ENCODE results near the gene SVOP. TPM values are rescaled to one million over a fixed set of nuclear protein-coding genes. Genes with fewer than 3 reads are reported as not detected.

The SVOP gene
- total and polyA plus RNA-seq, 2 donors from 2014 or later = 0.04 TPM; not detected in 1

- no peak for TF ChIP-seq CTCF (IDR thresholded peaks at IDR 0.05; ENCODE audit: borderline replicate concordance, extremely low read depth, insufficient read depth)
Observed at GRCh38 chr12:108862588-108862959, 158.3 kb downstream of the SVOP start.

GRCh38 chr12:108861878-108862587, 158.8 kb downstream of the SVOP start:
- H3K27me3 ChIP-seq (ENCODE audit: control insufficient read depth, insufficient read depth, low read length) = no peaks in the 10 kb centered on the region
- no peak overlapping the region for H3K9ac ChIP-seq (ENCODE audit: low read length in 3 of 3)
- no peak for TF ChIP-seq CTCF (IDR thresholded peaks at IDR 0.05; ENCODE audit: borderline replicate concordance, extremely low read depth, insufficient read depth)
- peaks cover 0 to 8% (median 0%) of the 10 kb centered on the region in 3 donors for H3K4me1 ChIP-seq (ENCODE audit: control insufficient read depth in 2 of 3, insufficient read depth in 2 of 3, low read depth in 1 of 3, low read length in 3 of 3)
- H3K36me3 ChIP-seq (ENCODE audit: control insufficient read depth in 2 of 3, insufficient read depth in 3 of 3, low read length in 3 of 3) = no peaks in the 10 kb centered on the region
- FAIRE-seq (no peak), DNase-seq (no peak)
- H3K9me3 ChIP-seq (ENCODE audit: control insufficient read depth in 2 of 3, insufficient read depth in 1 of 3, low read length in 3 of 3) = no peaks in the 10 kb centered on the region
- no peak overlapping the region for H3K27ac ChIP-seq (ENCODE audit: low read depth in 2 of 2, low read length in 2 of 2)
- intact Hi-C loops (cut with DNase I) = no loop called here
- H3K4me3 ChIP-seq (ENCODE audit: low read length in 3 of 3) = no peak overlapping the region

More at GRCh38 chr12:108862588-108862959, 158.3 kb downstream of the SVOP start:
- H3K36me3 ChIP-seq (ENCODE audit: control insufficient read depth in 2 of 3, insufficient read depth in 3 of 3, low read length in 3 of 3) = no peaks in the 10 kb centered on the region
- DNase-seq = no peak
- H3K4me1 ChIP-seq (ENCODE audit: control insufficient read depth in 2 of 3, insufficient read depth in 2 of 3, low read depth in 1 of 3, low read length in 3 of 3) = peaks cover 0 to 8% (median 0%) of the 10 kb centered on the region in 3 donors
- H3K4me3 ChIP-seq (ENCODE audit: low read length in 3 of 3) = no peak overlapping the region
- FAIRE-seq = no peak
- H3K9ac ChIP-seq (ENCODE audit: low read length in 3 of 3) = no peak overlapping the region
- no peak overlapping the region for H3K27ac ChIP-seq (ENCODE audit: low read depth in 2 of 2, low read length in 2 of 2)
- H3K27me3 ChIP-seq (ENCODE audit: control insufficient read depth, insufficient read depth, low read length) = no peaks in the 10 kb centered on the region
- no peaks in the 10 kb centered on the region for H3K9me3 ChIP-seq (ENCODE audit: control insufficient read depth in 2 of 3, insufficient read depth in 1 of 3, low read length in 3 of 3)
- intact Hi-C loops (cut with DNase I) = no loop called here

- Histone ChIP-seq H3K27ac (ENCODE audit: low read depth in 2 of 2, low read length in 2 of 2) (no peak overlapping the region), H3K36me3 (ENCODE audit: control insufficient read depth in 2 of 3, insufficient read depth in 3 of 3, low read length in 3 of 3) (no peaks in the 10 kb centered on the region), H3K9ac (ENCODE audit: low read length in 3 of 3) (no peak overlapping the region), H3K27me3 (ENCODE audit: control insufficient read depth, insufficient read depth, low read length) (no peaks in the 10 kb centered on the region), H3K9me3 (ENCODE audit: control insufficient read depth in 2 of 3, insufficient read depth in 1 of 3, low read length in 3 of 3) (no peaks in the 10 kb centered on the region), H3K4me1 (ENCODE audit: control insufficient read depth in 2 of 3, insufficient read depth in 2 of 3, low read depth in 1 of 3, low read length in 3 of 3) (peaks cover 0 to 16% (median 14%) of the 10 kb centered on the region in 3 donors), H3K4me3 (ENCODE audit: low read length in 3 of 3) (no peak overlapping the region)
- FAIRE-seq (no peak), DNase-seq (no peak)
- TF ChIP-seq CTCF (IDR thresholded peaks at IDR 0.05; ENCODE audit: borderline replicate concordance, extremely low read depth, insufficient read depth) = no peak
- intact Hi-C loops (cut with DNase I) = no loop called here
Observed at GRCh38 chr12:108860443-108860842, 160.4 kb downstream of the SVOP start.

Measured in kidney (tissue), 14 donors.